Measurements from ENCODE around the gene SMTN. TPM values are rescaled to one million over a fixed set of nuclear protein-coding genes. Genes with fewer than 3 reads are reported as not detected.

Gene SMTN
- total RNA-seq, 6 experiments from 2014 or later, result 16.9 to 54.1 (median 24.3) TPM

- ATAC-seq (no peak), DNase-seq (no peak)
- H3K9me3 ChIP-seq, result no peaks in the 10 kb centered on the region
- H3K36me3 ChIP-seq, result no peaks in the 10 kb centered on the region
- no peaks in the 10 kb centered on the region for H3K27me3 ChIP-seq
- peak overlapping the region; percentile 83 to 93 (median 85) for H3K27ac ChIP-seq
- 37% methylated on average over 8 of the region's 18 CpGs for WGBS (ENCODE audit: insufficient coverage, low coverage, low lambda C conversion rate, missing lambda C conversion rate)
- H3K4me3 ChIP-seq, result peak overlapping the region; percentile 78 to 89 (median 85)
- intact Hi-C loops (cut with DNase I), result no loop called here
- no peak for TF ChIP-seq POLR2A (IDR thresholded peaks at IDR 0.05)
- no peak for TF ChIP-seq CTCF (IDR thresholded peaks at IDR 0.05)
- H3K4me1 ChIP-seq, result peaks cover 0 to 6% (median 0%) of the 10 kb centered on the region in 4 donors
These were observed 3.0 kb downstream of the SMTN start for GRCh38 chr22:31083923-31084810.

GRCh38 chr22:31084811-31085492 is 3.8 kb downstream of the SMTN start:
- peaks cover 0 to 6% (median 0%) of the 10 kb centered on the region in 4 donors for H3K4me1 ChIP-seq
- intact Hi-C loops (cut with DNase I), result loop anchor here (5.0 kb wide), 1 partner anchor 138 kb away; no protein-coding TSS in a partner anchor
- H3K27ac ChIP-seq, result peak overlapping the region; percentile 83 to 93 (median 85)
- peak; percentile 69 to 82 (median 76) for ATAC-seq
- peak; percentile 87 to 90 (median 89) for DNase-seq
- H3K36me3 ChIP-seq, result no peaks in the 10 kb centered on the region
- H3K9me3 ChIP-seq, result no peaks in the 10 kb centered on the region
- peak; percentile 79 to 94 (median 92) for TF ChIP-seq CTCF (IDR thresholded peaks at IDR 0.05)
- TF ChIP-seq POLR2A (IDR thresholded peaks at IDR 0.05), result peak; percentile 81
- H3K4me3 ChIP-seq, result peak overlapping the region; percentile 78 to 89 (median 85)
- 2% methylated on average over 18 of the region's 69 CpGs for WGBS (ENCODE audit: insufficient coverage, low coverage, low lambda C conversion rate, missing lambda C conversion rate)
- H3K27me3 ChIP-seq, result no peaks in the 10 kb centered on the region

GRCh38 chr22:31085493-31085824 is 4.3 kb downstream of the SMTN start:
- H3K27me3 ChIP-seq, result no peaks in the 10 kb centered on the region
- peak overlapping the region; percentile 78 to 89 (median 85) for H3K4me3 ChIP-seq
- no peaks in the 10 kb centered on the region for H3K36me3 ChIP-seq
- H3K27ac ChIP-seq, result peak overlapping the region; percentile 83 to 93 (median 85)
- 20% methylated on average over 2 of the region's 13 CpGs for WGBS (ENCODE audit: insufficient coverage, low coverage, low lambda C conversion rate, missing lambda C conversion rate)
- H3K4me1 ChIP-seq, result peaks cover 0 to 6% (median 0%) of the 10 kb centered on the region in 4 donors
- intact Hi-C loops (cut with DNase I), result loop anchor here (5.0 kb wide), 1 partner anchor 138 kb away; no protein-coding TSS in a partner anchor
- no peaks in the 10 kb centered on the region for H3K9me3 ChIP-seq
- ATAC-seq (no peak), DNase-seq (peak in 1 of 3 donors; percentile 53)
- TF ChIP-seq CTCF (IDR thresholded peaks at IDR 0.05) (no peak), POLR2A (IDR thresholded peaks at IDR 0.05) (no peak)

- intact Hi-C loops (cut with DNase I), result loop anchor here (5.0 kb wide), 1 partner anchor 139 kb away; no protein-coding TSS in a partner anchor
- no peaks in the 10 kb centered on the region for H3K9me3 ChIP-seq
- TF ChIP-seq POLR2A (IDR thresholded peaks at IDR 0.05) (no peak), CTCF (IDR thresholded peaks at IDR 0.05) (no peak)
- H3K4me1 ChIP-seq, result peaks cover 0 to 6% (median 0%) of the 10 kb centered on the region in 4 donors
- H3K27ac ChIP-seq, result peak overlapping the region in 2 of 3 donors; percentile 83 to 93
- ATAC-seq, result no peak
- H3K36me3 ChIP-seq, result no peaks in the 10 kb centered on the region
- DNase-seq, result no peak
- no peak overlapping the region for H3K4me3 ChIP-seq
- H3K27me3 ChIP-seq, result no peaks in the 10 kb centered on the region
- WGBS (ENCODE audit: insufficient coverage, low coverage, low lambda C conversion rate, missing lambda C conversion rate), result no CpG with 5 or more reads among the region's 3 CpGs
These were observed 4.8 kb downstream of the SMTN start for GRCh38 chr22:31085928-31086327.
